Heart left ventricle (tissue), 16 donors: ENCODE results near the gene TAOK3. TPM values are rescaled to one million over a fixed set of nuclear protein-coding genes. Genes with fewer than 3 reads are reported as not detected.

Source experiments
- ATAC-seq, 4 donors: fragments of 200-7000 bp; cut with Tn5 transposase; one replicate each; pipeline ENCODE4 v1.9.1; 2020 to 2022; ENCODE audit warnings: moderate library complexity in 4 of 4, mild to moderate bottlenecking in 3 of 4, moderate number of reproducible peaks in 1 of 4
- DNase-seq, 5 donors: peaks; one replicate each; pipeline ENCODE4 v3.0.0-alpha.2; 2020
- H3K27ac ChIP-seq, 12 donors: fragments of 200-600 bp; sonication (generic) in 4 of 12; one replicate each; pipeline versions ENCODE4 v1.5.0 to v1.8.0; 2016 to 2022; ENCODE audit warnings: mild to moderate bottlenecking in 2 of 12
- H3K27me3 ChIP-seq, 9 donors: fragments of 200-600 bp; sonication (generic) in 2 of 9; one replicate each; pipeline versions ENCODE4 v1.5.1 to v1.8.0; 2016 to 2022; ENCODE audit warnings: mild to moderate bottlenecking in 3 of 9
- H3K36me3 ChIP-seq, 9 donors: fragments of 200-600 bp; sonication (generic) in 2 of 9; one replicate each; pipeline versions ENCODE4 v1.5.0 to v1.8.0; 2018 to 2022; ENCODE audit warnings: mild to moderate bottlenecking in 2 of 9
- H3K4me1 ChIP-seq, 12 donors: fragments of 200-600 bp; sonication (generic) in 4 of 12; one replicate each; pipeline versions ENCODE4 v1.5.0 to v1.8.0; 2016 to 2022; ENCODE audit warnings: mild to moderate bottlenecking in 3 of 12
- H3K4me3 ChIP-seq, 12 donors: fragments of 200-600 bp; sonication (generic) in 4 of 12; one replicate each; pipeline versions ENCODE4 v1.5.0 to v1.8.0; 2017 to 2022; ENCODE audit warnings: mild to moderate bottlenecking in 9 of 12, moderate library complexity in 4 of 12
- H3K9me3 ChIP-seq, 12 donors: fragments of 200-600 bp; sonication (generic) in 4 of 12; one replicate each; pipeline versions ENCODE4 v1.5.0 to v1.8.0; 2016 to 2022; ENCODE audit warnings: mild to moderate bottlenecking in 1 of 12
- CTCF ChIP-seq, 12 donors: fragments of 200-600 bp; sonication (generic) in 4 of 12; IDR thresholded peaks; one replicate each; pipeline versions ENCODE4 v1.5.0 to v1.8.0; 2018 to 2022; ENCODE audit warnings: antibody characterized with exemption in 12 of 12, mild to moderate bottlenecking in 5 of 12
- POLR2A ChIP-seq, 2 donors: fragments of 450-650 bp; IDR thresholded peaks; one replicate each; pipeline ENCODE4 v1.6.1; 2017; ENCODE audit warnings: antibody characterized with exemption in 2 of 2, mild to moderate bottlenecking in 2 of 2, moderate library complexity in 2 of 2
- WGBS, 4 donors: extraction: QIAGEN DNeasy Blood & Tissue Kit in 2 of 4; methylation state at CpG; one replicate each; pipeline versions ENCODE4 v1.1.5 to v1.1.7; 2013 to 2018; 5-methylcytosine and 5-hydroxymethylcytosine counted together
- intact Hi-C, 10 donors: fragments of 100-400 bp; cut with DNase I; formaldehyde crosslinking; loops; one replicate each; pipeline versions ENCODE4 v1.11.1 to v1.14.2; 2022
- polyA plus RNA-seq, 2 donors: library from polyadenylated mRNA; stranded (reverse); fragments of 200-250 nt; gene quantifications; one replicate each; pipeline ENCODE4 v1.2.3, GENCODE V29; 2013
- total RNA-seq, 9 donors: library from RNA; depleted of rRNA in 2 of 9; stranded (reverse); fragments of >200 nt in 2 of 9; fragmentation: NEBNext Ultra II Directional in 3 of 9; extraction: Animal tissue kit (Norgen Biotek cat#: 25700) in 3 of 9; gene quantifications; one replicate each; pipeline versions ENCODE4 v1.1.0 to v1.2.4, GENCODE V29; 2016 to 2023
- donor health status: ischemic (EF 13 %, LVEDD 7.1; RV severe dilation, severe dysfunction).
- donor health status: healthy with polysubstance abuse.
- donor health status: DM: no; HTN: yes; CAD: no.
- donor health status: DM: no; HTN: no; CAD: no.
- donor health status: ischemic (EF 25% LVEDD 6.9; RV normal size, moderate dysfunction).
- donor health status: ischemic (EF 25% LVEDD 5.7; RV mildly dilated, moderate dysfunction).
- donor health status: healthy.
- donor health status: DM: yes; HTN: yes; CAD: no.
- donor health status: ischemic (EF 35%, LVEDD 5.7; RV mildly dilated, moderate dysfunction).
- donor health status: nonischemic (EF 11% LVEDD 7.7; RV severe dilation, severe dysfunction).
- donor health status: DM: yes; HTN: yes; CAD: no.
- donor health status: PGD.
- donor health status: ischemic (EF 29% LVEDD 5.4; RV normal size, mild dysfunction).
- donor health status: nonischemic (EF 23%, LVEDD 6.1; RV moderate dilation, normal function).

The TAOK3 gene
- total and polyA plus RNA-seq, 11 donors, result 11.8 to 26.6 (median 22.2) TPM

DNA sequence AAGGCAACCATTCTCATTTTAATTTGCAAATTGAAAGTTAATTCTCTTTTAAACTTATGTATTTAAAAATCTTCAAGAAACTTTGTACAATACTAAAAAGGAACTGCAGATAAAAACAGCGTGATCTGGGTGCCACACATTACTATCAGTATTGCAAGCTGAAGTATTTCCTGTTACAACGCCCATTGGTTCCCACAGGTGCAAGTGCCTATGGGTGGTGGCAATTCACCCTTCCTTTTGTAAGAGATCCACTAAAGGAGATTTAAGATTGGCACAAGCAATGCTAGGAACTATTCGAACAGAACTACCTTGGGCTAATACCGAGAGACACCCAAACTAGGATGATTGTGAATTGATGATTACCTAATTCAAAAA, 13.2 kb downstream of the TAOK3 start:
- Histone ChIP-seq H3K9me3 (no peaks in the 10 kb centered on the region), H3K36me3 (no peaks in the 10 kb centered on the region), H3K4me1 (peaks cover 0 to 81% (median 13%) of the 10 kb centered on the region in 12 donors), H3K27ac (peak overlapping the region in 1 of 12 donors; percentile 86), H3K27me3 (no peaks in the 10 kb centered on the region), H3K4me3 (peak overlapping the region in 2 of 12 donors; percentile 1 to 45)
- no peak for TF ChIP-seq POLR2A (IDR thresholded peaks at IDR 0.05)
- TF ChIP-seq CTCF (IDR thresholded peaks at IDR 0.05), result no peak
- intact Hi-C loops, result no loop called here
- 74 to 85% (median 78%) methylated on average over 4 of the region's 4 CpGs for WGBS, 4 donors
- ATAC-seq (no peak), DNase-seq (no peak)

GRCh38 chr12:118358612-118359540, 13.8 kb downstream of the TAOK3 start:
- TF ChIP-seq POLR2A (IDR thresholded peaks at IDR 0.05) (no peak), CTCF (IDR thresholded peaks at IDR 0.05) (no peak)
- H3K36me3 ChIP-seq, result no peaks in the 10 kb centered on the region
- 48 to 55% (median 49%) methylated on average over 7 of the region's 7 CpGs for WGBS, 4 donors
- H3K27ac ChIP-seq, result peak overlapping the region in 1 of 12 donors; percentile 86
- peak in 1 of 4 donors; percentile 40 for ATAC-seq
- intact Hi-C loops, result no loop called here
- H3K9me3 ChIP-seq, result no peaks in the 10 kb centered on the region
- peaks cover 0 to 83% (median 13%) of the 10 kb centered on the region in 12 donors for H3K4me1 ChIP-seq
- peak overlapping the region in 4 of 12 donors; percentile 1 to 45 (median 12) for H3K4me3 ChIP-seq
- no peaks in the 10 kb centered on the region for H3K27me3 ChIP-seq
- DNase-seq, result no peak

GRCh38 chr12:118358008-118358359, 14.7 kb downstream of the TAOK3 start:
- no peak for ATAC-seq
- Histone ChIP-seq H3K9me3 (no peaks in the 10 kb centered on the region), H3K4me1 (peaks cover 0 to 80% (median 13%) of the 10 kb centered on the region in 12 donors), H3K27me3 (no peaks in the 10 kb centered on the region), H3K36me3 (no peaks in the 10 kb centered on the region), H3K27ac (peak overlapping the region in 1 of 12 donors; percentile 86), H3K4me3 (peak overlapping the region in 1 of 12 donors; percentile 45)
- TF ChIP-seq CTCF (IDR thresholded peaks at IDR 0.05) (no peak), POLR2A (IDR thresholded peaks at IDR 0.05) (no peak)
- no peak for DNase-seq
- intact Hi-C loops, result no loop called here
- 87 to 99% (median 91%) methylated on average over 1 of the region's 1 CpG for whole genome bisulfite sequencing, 4 donors

GRCh38 chr12:118357257-118358007, 15.3 kb downstream of the TAOK3 start:
- 30 to 33% (median 32%) methylated on average over 7 of the region's 7 CpGs for WGBS, 4 donors
- peaks cover 0 to 76% (median 13%) of the 10 kb centered on the region in 12 donors for H3K4me1 ChIP-seq
- ATAC-seq (peak in 3 of 4 donors; percentile 71 to 88 (median 87)), DNase-seq (peak in 2 of 5 donors; percentile 51 to 66)
- TF ChIP-seq CTCF (IDR thresholded peaks at IDR 0.05) (peak in 1 of 12 donors; percentile 15), POLR2A (IDR thresholded peaks at IDR 0.05) (no peak)
- H3K27ac ChIP-seq, result peak overlapping the region in 9 of 12 donors; percentile 4 to 86 (median 31)
- H3K4me3 ChIP-seq, result peak overlapping the region in 1 of 12 donors; percentile 45
- intact Hi-C loops, result no loop called here
- no peaks in the 10 kb centered on the region for H3K27me3 ChIP-seq
- H3K9me3 ChIP-seq, result no peaks in the 10 kb centered on the region
- no peaks in the 10 kb centered on the region for H3K36me3 ChIP-seq
